ENCODE measurements around the gene ADGRL3. TPM values are rescaled to one million over a fixed set of nuclear protein-coding genes. Genes with fewer than 3 reads are reported as not detected.
"Not testable (repeated sequence)": the region's sequence is repeated elsewhere in the genome, so short reads cannot be mapped to it uniquely, and the experiment has no call there.

Gene ADGRL3
- polyA plus RNA-seq, 1 experiment: 0.01 TPM

GRCh38 chr4:61336916-61337315 lies 136.8 kb downstream of the ADGRL3 start:
- Histone ChIP-seq H3K4me3 (ENCODE audit: low read depth, low read length) (no peak overlapping the region), H3K27me3 (ENCODE audit: control insufficient read depth, insufficient read depth, low read length) (no peaks in the 10 kb centered on the region), H3K36me3 (ENCODE audit: control insufficient read depth, insufficient read depth, low read length) (no peaks in the 10 kb centered on the region)
- POLR2A ChIA-PET: no interaction called here
- no peak for TF ChIP-seq CTCF (IDR thresholded peaks at IDR 0.05; ENCODE audit: insufficient read depth, low read depth, low read length)
- DNase-seq (ENCODE audit: low read depth): no peak
- CTCF ChIA-PET: no interaction called here

GRCh38 chr4:61342061-61342460 lies 141.9 kb downstream of the ADGRL3 start:
- H3K36me3 ChIP-seq (ENCODE audit: control insufficient read depth, insufficient read depth, low read length): no peaks in the 10 kb centered on the region
- CTCF ChIA-PET: no interaction called here
- H3K27me3 ChIP-seq (ENCODE audit: control insufficient read depth, insufficient read depth, low read length): no peaks in the 10 kb centered on the region
- DNase-seq (ENCODE audit: low read depth): no peak
- no peak for TF ChIP-seq CTCF (IDR thresholded peaks at IDR 0.05; ENCODE audit: insufficient read depth, low read depth, low read length)
- POLR2A ChIA-PET: no interaction called here
- no peak overlapping the region for H3K4me3 ChIP-seq (ENCODE audit: low read depth, low read length)

- ChIA-PET POLR2A (no interaction called here), CTCF (interaction anchor here (0.6 kb wide), 1 partner anchor 47 kb away, joined by 3 read pairs; no protein-coding TSS in a partner anchor)
- Histone ChIP-seq H3K36me3 (ENCODE audit: control insufficient read depth, insufficient read depth, low read length) (no peaks in the 10 kb centered on the region), H3K4me3 (ENCODE audit: low read depth, low read length) (no peak overlapping the region), H3K27me3 (ENCODE audit: control insufficient read depth, insufficient read depth, low read length) (no peaks in the 10 kb centered on the region)
- no peak for DNase-seq (ENCODE audit: low read depth)
- TF ChIP-seq CTCF (IDR thresholded peaks at IDR 0.05; ENCODE audit: insufficient read depth, low read depth, low read length): no peak
Observed at GRCh38 chr4:61350932-61351331, 150.8 kb downstream of the ADGRL3 start.

GRCh38 chr4:61356696-61357095 lies 156.6 kb downstream of the ADGRL3 start:
- H3K36me3 ChIP-seq (ENCODE audit: control insufficient read depth, insufficient read depth, low read length): no peaks in the 10 kb centered on the region
- no peak for DNase-seq (ENCODE audit: low read depth)
- H3K4me3 ChIP-seq (ENCODE audit: low read depth, low read length): no peak overlapping the region
- CTCF ChIA-PET: no interaction called here
- H3K27me3 ChIP-seq (ENCODE audit: control insufficient read depth, insufficient read depth, low read length): no peaks in the 10 kb centered on the region
- POLR2A ChIA-PET: no interaction called here
- no peak for TF ChIP-seq CTCF (IDR thresholded peaks at IDR 0.05; ENCODE audit: insufficient read depth, low read depth, low read length)

- H3K36me3 ChIP-seq (ENCODE audit: control insufficient read depth, insufficient read depth, low read length): no peaks in the 10 kb centered on the region
- ChIA-PET POLR2A (no interaction called here), CTCF (no interaction called here)
- no peak for DNase-seq (ENCODE audit: low read depth)
- no peak overlapping the region for H3K4me3 ChIP-seq (ENCODE audit: low read depth, low read length)
- no peaks in the 10 kb centered on the region for H3K27me3 ChIP-seq (ENCODE audit: control insufficient read depth, insufficient read depth, low read length)
- TF ChIP-seq CTCF (IDR thresholded peaks at IDR 0.05; ENCODE audit: insufficient read depth, low read depth, low read length): no peak
Observed at GRCh38 chr4:61359301-61359700, 159.2 kb downstream of the ADGRL3 start.

- H3K27me3 ChIP-seq (ENCODE audit: control insufficient read depth, insufficient read depth, low read length); DNase-seq (ENCODE audit: low read depth); H3K36me3 ChIP-seq (ENCODE audit: control insufficient read depth, insufficient read depth, low read length); CTCF ChIA-PET; POLR2A ChIA-PET; H3K4me3 ChIP-seq (ENCODE audit: low read depth, low read length): not testable (repeated sequence)
Observed at GRCh38 chr4:61372817-61373216, 172.7 kb downstream of the ADGRL3 start.
